SU-DHL-6 (cell line): ENCODE measurements around the gene STX1A.

Experiments
- H2AFZ ChIP-seq: fragments of 200-600 bp; sonication (generic); 2 replicates; pipeline ENCODE4 v1.6.1; 2014; ENCODE audit warnings: low read depth, mild to moderate bottlenecking, moderate library complexity, mixed read lengths, antibody characterized with exemption, low read length; ENCODE audit not compliant: severe bottlenecking
- H3F3A ChIP-seq: fragments of 200-600 bp; shearing (Covaris generic); 2 replicates; pipeline ENCODE4 v1.6.0; 2016; ENCODE audit warnings: antibody characterized with exemption, mild to moderate bottlenecking; ENCODE audit not compliant: insufficient read depth
- H3K27ac ChIP-seq: fragments of 200-600 bp; sonication (generic); 2 replicates; pipeline ENCODE4 v1.5.1; 2016; ENCODE audit warnings: low read depth, mild to moderate bottlenecking, low read length, moderate library complexity, mixed read lengths
- H3K27me3 ChIP-seq: fragments of 200-600 bp; sonication (generic), shearing (Covaris generic); 2 replicates; pipeline ENCODE4 v1.6.0; 2014; ENCODE audit warnings: mild to moderate bottlenecking, low read length
- H3K36me3 ChIP-seq: fragments of 200-600 bp; sonication (generic); 2 replicates; pipeline ENCODE4 v1.6.1; 2014; ENCODE audit warnings: mild to moderate bottlenecking, low read length, mixed read lengths
- H3K4me2 ChIP-seq: fragments of 300-600, 200-600 bp; shearing (Covaris generic), sonication (generic); 2 replicates; pipeline ENCODE4 v1.6.0; 2014; ENCODE audit warnings: low read length, low read depth, mild to moderate bottlenecking; ENCODE audit not compliant: poor library complexity, severe bottlenecking
- H3K4me3 ChIP-seq: fragments of 200-600 bp; sonication (generic); 2 replicates; pipeline ENCODE4 v1.5.1; 2014; ENCODE audit warnings: antibody characterized with exemption, low read length, mild to moderate bottlenecking, mixed read lengths; ENCODE audit not compliant: insufficient read depth, poor library complexity, severe bottlenecking
- H3K79me2 ChIP-seq: fragments of 200-600 bp; sonication (generic); 2 replicates; pipeline ENCODE4 v1.6.1; 2014; ENCODE audit warnings: mild to moderate bottlenecking, low read length, moderate library complexity; ENCODE audit not compliant: insufficient read depth
- H3K9ac ChIP-seq: fragments of 200-600 bp; sonication (generic); 2 replicates; pipeline ENCODE4 v1.7.0; 2014; ENCODE audit warnings: mild to moderate bottlenecking, low read length
- H3K9me2 ChIP-seq: fragments of 200-600 bp; sonication (generic); replicated peaks from 2 replicates; pipeline ENCODE4 v1.6.1; 2014; ENCODE audit warnings: low read length; ENCODE audit not compliant: insufficient read depth
- H3K9me3 ChIP-seq: fragments of 200-600 bp; sonication (generic); 2 replicates; pipeline ENCODE4 v1.6.1; 2014; ENCODE audit warnings: low read length, mixed read lengths; ENCODE audit not compliant: insufficient read depth
- H4K20me1 ChIP-seq: fragments of 200-600 bp; sonication (generic); 2 replicates; pipeline ENCODE4 v1.6.1; 2014; ENCODE audit warnings: low read depth, mild to moderate bottlenecking, antibody characterized with exemption, low read length, moderate library complexity, mixed read lengths
- EZH2phosphoT487 ChIP-seq: fragments of 200-600 bp; sonication (generic), shearing (Covaris generic); conservative IDR thresholded peaks from 2 replicates; pipeline ENCODE4 v1.6.1; 2018; ENCODE audit warnings: mild to moderate bottlenecking, antibody characterized with exemption, low read length, moderate library complexity, mixed read lengths
- TF ChIP-seq, protein P1 (sequence below): fragments of 200-600 bp; sonication (generic); IDR thresholded peaks from one replicate; pipeline ENCODE4 v1.5.1; 2017; ENCODE audit warnings: antibody characterized with exemption, mild to moderate bottlenecking, low read length, moderate library complexity; ENCODE audit not compliant: insufficient read depth, poor library complexity, severe bottlenecking

The STX1A gene

DNA sequence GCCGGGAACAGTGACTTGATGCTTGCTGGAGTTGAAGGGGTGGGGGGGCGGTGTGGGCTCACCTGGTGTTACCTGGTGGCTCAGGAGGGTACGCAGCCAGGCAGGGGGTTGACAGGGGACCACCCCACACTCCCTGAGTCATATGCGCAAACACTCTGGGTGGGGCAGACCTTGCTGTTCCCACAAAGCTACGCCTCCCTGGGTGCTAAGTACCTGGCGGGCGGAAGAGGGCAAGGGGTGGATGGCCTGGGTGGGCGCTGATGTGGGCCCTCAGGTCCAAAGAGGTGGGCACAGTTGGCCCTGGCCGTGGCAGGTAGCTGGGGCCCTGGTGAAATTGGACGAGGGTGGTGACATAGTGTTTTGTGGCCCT lies 13.9 kb downstream of the STX1A start:
- no peak overlapping the region for H3K4me2 ChIP-seq
- H3K9ac ChIP-seq = no peak overlapping the region
- H3K27me3 ChIP-seq = no peaks in the 10 kb centered on the region
- no peaks in the 10 kb centered on the region for H3K9me3 ChIP-seq
- H3F3A ChIP-seq = no peaks in the 10 kb centered on the region
- no peaks in the 10 kb centered on the region for H3K36me3 ChIP-seq
- no peak overlapping the region for H2AFZ ChIP-seq
- H3K9me2 ChIP-seq = no peaks in the 10 kb centered on the region
- H3K27ac ChIP-seq = no peak overlapping the region
- H3K4me3 ChIP-seq = no peak overlapping the region
- no peak for TF ChIP-seq EZH2phosphoT487
- TF ChIP-seq, protein P1, sequence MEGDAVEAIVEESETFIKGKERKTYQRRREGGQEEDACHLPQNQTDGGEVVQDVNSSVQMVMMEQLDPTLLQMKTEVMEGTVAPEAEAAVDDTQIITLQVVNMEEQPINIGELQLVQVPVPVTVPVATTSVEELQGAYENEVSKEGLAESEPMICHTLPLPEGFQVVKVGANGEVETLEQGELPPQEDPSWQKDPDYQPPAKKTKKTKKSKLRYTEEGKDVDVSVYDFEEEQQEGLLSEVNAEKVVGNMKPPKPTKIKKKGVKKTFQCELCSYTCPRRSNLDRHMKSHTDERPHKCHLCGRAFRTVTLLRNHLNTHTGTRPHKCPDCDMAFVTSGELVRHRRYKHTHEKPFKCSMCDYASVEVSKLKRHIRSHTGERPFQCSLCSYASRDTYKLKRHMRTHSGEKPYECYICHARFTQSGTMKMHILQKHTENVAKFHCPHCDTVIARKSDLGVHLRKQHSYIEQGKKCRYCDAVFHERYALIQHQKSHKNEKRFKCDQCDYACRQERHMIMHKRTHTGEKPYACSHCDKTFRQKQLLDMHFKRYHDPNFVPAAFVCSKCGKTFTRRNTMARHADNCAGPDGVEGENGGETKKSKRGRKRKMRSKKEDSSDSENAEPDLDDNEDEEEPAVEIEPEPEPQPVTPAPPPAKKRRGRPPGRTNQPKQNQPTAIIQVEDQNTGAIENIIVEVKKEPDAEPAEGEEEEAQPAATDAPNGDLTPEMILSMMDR = no peak
- H4K20me1 ChIP-seq = no peaks in the 10 kb centered on the region
- H3K79me2 ChIP-seq = no peaks in the 10 kb centered on the region

DNA sequence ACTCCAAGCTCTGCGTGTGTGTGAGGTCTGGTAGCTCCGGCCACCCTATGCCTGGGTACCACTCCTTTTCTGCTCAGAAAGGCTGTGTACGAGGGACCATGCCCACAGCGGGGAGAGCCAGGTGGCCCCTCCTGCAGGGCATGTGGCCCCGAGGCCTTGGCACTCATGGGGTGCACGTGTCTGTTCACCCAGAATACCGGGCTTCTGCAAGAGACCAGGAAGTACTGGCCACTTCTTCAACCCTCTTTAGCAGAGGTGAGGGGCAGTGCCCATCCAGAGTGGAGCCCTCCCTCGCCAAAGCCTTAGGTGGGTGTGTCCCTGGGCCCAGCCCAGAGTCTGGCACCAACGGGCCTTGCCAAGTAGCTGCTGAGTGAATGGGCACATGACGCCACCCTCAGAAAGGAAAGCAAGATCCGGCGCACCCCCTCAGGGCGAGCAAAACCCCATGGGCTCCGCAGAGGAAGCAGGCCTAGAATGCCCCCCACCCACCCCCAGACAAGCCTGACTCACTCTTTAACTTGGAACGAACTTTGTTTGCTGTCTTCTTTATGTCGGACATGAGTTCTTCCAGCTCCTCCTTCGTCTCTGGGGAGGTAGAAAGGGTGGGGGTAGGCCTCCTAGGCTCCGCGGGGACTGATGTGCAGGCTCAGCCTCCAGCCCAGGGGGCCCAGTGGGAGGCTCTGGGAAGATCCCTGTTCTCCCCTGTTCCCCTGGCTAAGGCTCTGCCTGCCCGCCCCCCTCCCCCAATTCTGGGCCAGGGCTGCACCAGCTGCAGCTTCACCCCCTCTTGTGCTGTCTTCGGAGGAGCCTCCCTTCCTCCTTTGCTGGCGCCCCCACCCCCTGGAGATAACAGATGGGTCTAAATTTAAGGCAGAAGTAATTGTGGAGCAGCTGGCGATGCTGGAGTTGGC lies 14.6 kb downstream of the STX1A start:
- no peaks in the 10 kb centered on the region for H3K27me3 ChIP-seq
- no peak overlapping the region for H3K4me3 ChIP-seq
- H3K36me3 ChIP-seq = no peaks in the 10 kb centered on the region

DNA sequence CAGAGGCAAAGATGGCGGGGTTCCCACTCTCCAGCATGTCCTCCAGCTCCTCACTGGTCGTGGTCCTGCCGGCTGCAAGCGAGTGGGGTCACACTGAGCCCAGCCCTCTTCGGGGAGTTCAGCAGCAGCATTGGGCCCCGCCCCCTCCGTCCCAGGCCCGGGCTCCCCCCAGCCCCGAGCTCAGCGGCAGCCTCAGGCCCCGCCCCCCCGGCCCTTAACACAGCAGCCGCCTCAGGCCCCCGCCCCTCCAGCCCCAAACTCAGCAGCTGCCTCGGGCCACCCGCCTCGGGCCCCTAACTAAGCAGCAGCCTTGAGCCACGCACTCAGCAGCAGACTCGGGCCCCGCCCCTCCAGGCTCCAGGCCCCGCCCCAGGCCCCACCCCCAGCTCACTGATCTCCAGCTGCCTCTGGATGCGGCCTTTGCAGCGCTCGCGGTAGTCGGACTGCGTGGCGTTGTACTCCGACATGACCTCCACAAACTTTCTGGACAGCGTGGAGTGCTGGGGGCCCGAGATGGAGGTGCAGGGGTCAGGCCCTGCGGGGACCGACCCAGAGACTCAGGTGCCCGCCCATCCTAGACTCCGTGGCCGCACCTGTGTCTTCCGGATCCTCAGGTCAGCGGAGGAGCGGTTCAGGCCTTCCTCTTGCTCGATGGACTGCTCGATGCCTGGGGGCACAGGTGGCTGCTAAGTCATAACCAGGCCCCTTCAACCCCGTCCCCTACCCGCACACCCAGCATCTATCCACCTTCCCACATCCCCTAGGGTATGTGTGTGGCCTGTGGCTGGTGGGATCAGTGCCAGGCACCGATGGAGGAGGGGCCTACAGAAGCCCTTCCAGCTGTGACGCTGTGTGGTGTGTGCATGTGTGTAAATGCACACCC lies 15.5 kb downstream of the STX1A start:
- no peak overlapping the region for H3K4me2 ChIP-seq
- H3K9ac ChIP-seq = no peak overlapping the region
- no peaks in the 10 kb centered on the region for H3F3A ChIP-seq
- H2AFZ ChIP-seq = no peak overlapping the region
- no peaks in the 10 kb centered on the region for H3K9me2 ChIP-seq
- no peak for TF ChIP-seq EZH2phosphoT487
- TF ChIP-seq, protein P1 = no peak
- H3K36me3 ChIP-seq = no peaks in the 10 kb centered on the region
- H3K4me3 ChIP-seq = no peak overlapping the region
- no peaks in the 10 kb centered on the region for H4K20me1 ChIP-seq
- no peaks in the 10 kb centered on the region for H3K79me2 ChIP-seq
- H3K9me3 ChIP-seq = no peaks in the 10 kb centered on the region
- no peak overlapping the region for H3K27ac ChIP-seq
- no peaks in the 10 kb centered on the region for H3K27me3 ChIP-seq

More for the DNA sequence above, 14.6 kb downstream of the STX1A start:
- H3K79me2 ChIP-seq = no peaks in the 10 kb centered on the region
- H2AFZ ChIP-seq = no peak overlapping the region
- no peaks in the 10 kb centered on the region for H3K9me3 ChIP-seq
- no peaks in the 10 kb centered on the region for H3K9me2 ChIP-seq
- H3K4me2 ChIP-seq = no peak overlapping the region
- no peaks in the 10 kb centered on the region for H3F3A ChIP-seq
- TF ChIP-seq EZH2phosphoT487 = no peak
- TF ChIP-seq, protein P1 = no peak
- no peak overlapping the region for H3K9ac ChIP-seq
- no peaks in the 10 kb centered on the region for H4K20me1 ChIP-seq
- H3K27ac ChIP-seq = no peak overlapping the region
